ENCODE measurements around the gene UBLCP1. TPM values are rescaled to one million over a fixed set of nuclear protein-coding genes. Genes with fewer than 3 reads are reported as not detected.

UBLCP1 gene
- total and polyA plus RNA-seq, 2 of the 8 experiments (the other 6 are each of a cell fraction or from before 2014, with no cell fraction given): 13.0 to 40.9 TPM

DNA sequence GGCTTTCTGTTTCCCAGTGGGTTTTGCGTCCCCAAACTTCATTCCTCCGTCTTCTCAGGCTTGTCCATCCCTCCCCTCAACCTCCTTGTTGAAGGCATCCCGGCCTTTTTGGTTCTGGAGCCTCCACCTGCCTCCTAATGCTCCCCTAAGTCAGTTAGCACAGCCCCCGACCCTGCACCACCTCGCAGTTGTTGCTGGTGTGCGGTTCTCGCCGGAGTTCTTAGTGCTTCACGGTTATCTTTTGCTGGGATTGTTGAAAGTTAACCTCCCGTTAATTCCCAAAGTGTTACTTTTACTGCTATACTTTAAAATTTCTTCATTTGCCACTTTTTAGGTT, 447 bp downstream of the UBLCP1 start:
- POLR2A ChIA-PET (ENCODE audit: partially characterized antibody): no interaction called here
- WGBS, 2 experiments (ENCODE audit: extremely low coverage in 1 of 2, insufficient coverage in 1 of 2, insufficient read length in 1 of 2, insufficient replicate concordance in 2 of 2, low coverage in 1 of 2, low lambda C conversion rate in 2 of 2, missing lambda C conversion rate in 1 of 2): 9% methylated on average over 10 of the region's 10 CpGs; no CpG with 5 or more reads in 1 of the 2 experiments

More for the DNA sequence above, 447 bp downstream of the UBLCP1 start:
- H3K23me2 ChIP-seq (ENCODE audit: low read depth, low read length): peaks cover 5% of the 10 kb centered on the region
- DNase-seq (ENCODE audit: low read depth in 1 of 2, low spot score in 2 of 2): no peak
- peaks cover 0 to 2% of the 10 kb centered on the region in 2 experiments for H4K20me1 ChIP-seq (replicated peaks in 1 of 2; ENCODE audit: control insufficient read depth in 1 of 2, insufficient read depth in 2 of 2, low read length in 2 of 2)
- peak overlapping the region; percentile 68 to 99 for H3K4me2 ChIP-seq (ENCODE audit: insufficient read depth in 1 of 2, low read depth in 2 of 2, low read length in 2 of 2)
- no peak overlapping the region for H2AFZ ChIP-seq (ENCODE audit: low read length)
- no peak overlapping the region for H2BK12ac ChIP-seq (ENCODE audit: low read depth, low read length)
- H3K9ac ChIP-seq (replicated peaks in 1 of 4; ENCODE audit: extremely low read depth in 1 of 4, low read depth in 3 of 4, low read length in 3 of 4): peak overlapping the region; percentile 59 to 85 (median 72)
- H3K79me2 ChIP-seq (ENCODE audit: control insufficient read depth in 1 of 2, insufficient read depth in 2 of 2, low read length in 2 of 2): peaks cover 0 to 28% of the 10 kb centered on the region in 2 experiments; a peak in 2 of 4 replicates
- H4K91ac ChIP-seq (replicated peaks; ENCODE audit: insufficient read length, low read length): no peak overlapping the region
- H3K4ac ChIP-seq (replicated peaks; ENCODE audit: insufficient read length, low read depth, low read length): peak overlapping the region; percentile 6
- TF ChIP-seq, protein P1, sequence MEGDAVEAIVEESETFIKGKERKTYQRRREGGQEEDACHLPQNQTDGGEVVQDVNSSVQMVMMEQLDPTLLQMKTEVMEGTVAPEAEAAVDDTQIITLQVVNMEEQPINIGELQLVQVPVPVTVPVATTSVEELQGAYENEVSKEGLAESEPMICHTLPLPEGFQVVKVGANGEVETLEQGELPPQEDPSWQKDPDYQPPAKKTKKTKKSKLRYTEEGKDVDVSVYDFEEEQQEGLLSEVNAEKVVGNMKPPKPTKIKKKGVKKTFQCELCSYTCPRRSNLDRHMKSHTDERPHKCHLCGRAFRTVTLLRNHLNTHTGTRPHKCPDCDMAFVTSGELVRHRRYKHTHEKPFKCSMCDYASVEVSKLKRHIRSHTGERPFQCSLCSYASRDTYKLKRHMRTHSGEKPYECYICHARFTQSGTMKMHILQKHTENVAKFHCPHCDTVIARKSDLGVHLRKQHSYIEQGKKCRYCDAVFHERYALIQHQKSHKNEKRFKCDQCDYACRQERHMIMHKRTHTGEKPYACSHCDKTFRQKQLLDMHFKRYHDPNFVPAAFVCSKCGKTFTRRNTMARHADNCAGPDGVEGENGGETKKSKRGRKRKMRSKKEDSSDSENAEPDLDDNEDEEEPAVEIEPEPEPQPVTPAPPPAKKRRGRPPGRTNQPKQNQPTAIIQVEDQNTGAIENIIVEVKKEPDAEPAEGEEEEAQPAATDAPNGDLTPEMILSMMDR (IDR thresholded peaks at IDR 0.05; ENCODE audit: control extremely low read depth in 1 of 3, insufficient read depth in 1 of 3, low read depth in 1 of 3, low read length in 3 of 3): no peak
- no peak for TF ChIP-seq EGR1 (IDR thresholded peaks at IDR 0.05; ENCODE audit: borderline replicate concordance, low read depth, low read length)
- peak; percentile 3 for TF ChIP-seq ASH2L (IDR thresholded peaks at IDR 0.05; ENCODE audit: low read length)
- TF ChIP-seq KDM5A (IDR thresholded peaks at IDR 0.05; ENCODE audit: low read length): 0 out of 2 replicates have a peak, but pooled peaks have one; percentile 10
- TF ChIP-seq, protein P2, sequence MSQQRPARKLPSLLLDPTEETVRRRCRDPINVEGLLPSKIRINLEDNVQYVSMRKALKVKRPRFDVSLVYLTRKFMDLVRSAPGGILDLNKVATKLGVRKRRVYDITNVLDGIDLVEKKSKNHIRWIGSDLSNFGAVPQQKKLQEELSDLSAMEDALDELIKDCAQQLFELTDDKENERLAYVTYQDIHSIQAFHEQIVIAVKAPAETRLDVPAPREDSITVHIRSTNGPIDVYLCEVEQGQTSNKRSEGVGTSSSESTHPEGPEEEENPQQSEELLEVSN (IDR thresholded peaks at IDR 0.05): no peak
- CTCF ChIA-PET (ENCODE audit: partially characterized antibody): interaction anchor here (1.0 kb wide), 1 partner anchor 10 kb away, joined by 3 read pairs; no protein-coding TSS in a partner anchor
- peak overlapping the region; percentile 79; the same call in 1 of the 2 replicates for H3K18ac ChIP-seq (ENCODE audit: extremely low read depth, low read length)
- H3K4me3 ChIP-seq (ENCODE audit: extremely low read depth in 1 of 4, insufficient read depth in 2 of 4, low read depth in 3 of 4, low read length in 4 of 4): peak overlapping the region; percentile 88 to 99 (median 97)
- H2BK15ac ChIP-seq (ENCODE audit: low read length): no peak overlapping the region
- H3K79me1 ChIP-seq (ENCODE audit: low read depth, low read length): peaks cover 3% of the 10 kb centered on the region; the same call in 1 of the 2 replicates
- no peak overlapping the region for H3K14ac ChIP-seq (ENCODE audit: insufficient read length)
- no peak overlapping the region; the same call in 1 of the 2 replicates for H2AK5ac ChIP-seq (ENCODE audit: low read depth, low read length)
- H3K23ac ChIP-seq (ENCODE audit: insufficient read length): no peak overlapping the region
- H3K4me1 ChIP-seq (replicated peaks in 1 of 4; ENCODE audit: control insufficient read depth in 3 of 4, insufficient read depth in 4 of 4, low read length in 3 of 4): no peaks in the 10 kb centered on the region; a peak in 3 of 7 replicates
- FAIRE-seq: no peak
- peak overlapping the region; percentile 57; the same call in 1 of the 2 replicates for H2BK5ac ChIP-seq (ENCODE audit: low read depth, low read length)
- no peak overlapping the region for H4K5ac ChIP-seq (ENCODE audit: insufficient read length, low read depth, low read length)
- H2BK20ac ChIP-seq (ENCODE audit: low read length): no peak overlapping the region
- H3K36me3 ChIP-seq (ENCODE audit: control insufficient read depth in 2 of 4, insufficient read depth in 4 of 4, low read length in 3 of 4): peaks cover 0 to 1% (median 0%) of the 10 kb centered on the region in 4 experiments; a peak in 1 of 8 replicates
- peaks cover 0 to 3% of the 10 kb centered on the region in 2 experiments; a peak in 1 of 4 replicates for H3K9me3 ChIP-seq (ENCODE audit: insufficient read depth in 2 of 2, low read depth in 1 of 2, low read length in 1 of 2)
- peak overlapping the region; percentile 19 for H3K56ac ChIP-seq (replicated peaks; ENCODE audit: insufficient read length, low read depth, low read length)
- H4K8ac ChIP-seq (ENCODE audit: extremely low read depth, insufficient read depth, low read length): peak overlapping the region; percentile 66
- H3K27me3 ChIP-seq (replicated peaks in 1 of 4; ENCODE audit: control insufficient read depth in 3 of 4, extremely low read depth in 1 of 4, insufficient read depth in 3 of 4, low read length in 3 of 4): no peaks in the 10 kb centered on the region; a peak in 1 of 7 replicates
- H3K27ac ChIP-seq (ENCODE audit: low read depth, low read length): no peak overlapping the region
- no peak overlapping the region for H2BK120ac ChIP-seq (replicated peaks; ENCODE audit: low read depth, low read length)

Data from H1 (cell line).